ENCODE measurements around the gene DHX40. TPM values are rescaled to one million over a fixed set of nuclear protein-coding genes. Genes with fewer than 3 reads are reported as not detected.
"Not testable (repeated sequence)": the region's sequence is repeated elsewhere in the genome, so short reads cannot be mapped to it uniquely, and the experiment has no call there.

Gene DHX40
- total RNA-seq, 2 experiments from 2014 or later: 17.9 to 18.4 TPM

DNA sequence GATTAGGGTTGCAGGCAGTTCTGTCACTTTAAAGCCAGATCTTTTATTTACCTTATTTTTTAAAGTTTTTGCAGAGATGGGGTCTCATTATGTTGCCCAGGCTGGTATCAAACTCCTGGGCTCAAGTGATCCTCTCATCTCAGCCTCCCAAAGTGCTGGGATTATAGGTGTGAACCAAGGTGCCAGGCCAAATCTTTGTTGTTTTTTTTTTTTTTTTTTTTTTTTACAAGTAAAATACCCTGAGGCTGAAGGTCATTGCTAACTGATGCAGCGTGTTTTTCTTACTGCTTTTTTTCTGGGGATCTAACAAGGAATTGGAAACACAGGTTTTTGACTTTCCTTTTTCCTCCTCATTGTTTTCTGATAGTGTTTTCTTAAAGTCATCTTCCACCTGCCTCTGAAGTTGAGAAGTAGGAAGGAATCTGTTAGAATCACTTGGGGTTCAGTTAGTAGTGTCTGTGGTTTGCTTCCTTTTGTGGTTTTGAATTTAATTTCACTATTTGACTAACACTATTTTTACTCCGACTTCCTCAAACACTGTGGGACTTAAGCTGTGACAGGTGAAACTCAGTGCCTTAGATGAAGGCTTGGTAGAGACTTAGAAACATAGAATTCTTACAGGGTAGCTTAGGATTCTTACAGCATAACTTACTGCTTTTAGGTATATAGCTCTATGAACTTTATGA lies 76.5 kb downstream of the DHX40 start:
- CTCF ChIA-PET: interaction anchor here (0.6 to 1.5 kb wide), 4 partner anchors 9 to 273 kb away, joined by 3 to 5 read pairs (median 4); no protein-coding TSS in a partner anchor
- H3K4me1 Mint-ChIP-seq: peaks cover 43% of the 10 kb centered on the region
- POLR2A ChIA-PET: no interaction called here
- peak; percentile 32 for DNase-seq
- no peaks in the 10 kb centered on the region for H3K27me3 Mint-ChIP-seq
- peak overlapping the region; percentile 82 for H3K27ac Mint-ChIP-seq
- no peaks in the 10 kb centered on the region for H3K9me3 Mint-ChIP-seq
- peak overlapping the region; percentile 59 for H3K4me3 Mint-ChIP-seq
- H3K36me3 Mint-ChIP-seq (ENCODE audit: low read depth): peaks cover 19% of the 10 kb centered on the region

- Mint-ChIP-seq H3K4me1 (peaks cover 43% of the 10 kb centered on the region), H3K27ac (peak overlapping the region; percentile 82), H3K27me3 (no peaks in the 10 kb centered on the region), H3K4me3 (peak overlapping the region; percentile 59), H3K9me3 (no peaks in the 10 kb centered on the region), H3K36me3 (ENCODE audit: low read depth) (peaks cover 23% of the 10 kb centered on the region)
- DNase-seq: no peak
- ChIA-PET POLR2A (no interaction called here), CTCF (interaction anchor here (0.6 to 1.5 kb wide), 3 partner anchors 8 to 272 kb away, joined by 4 to 5 read pairs (median 5); no protein-coding TSS in a partner anchor)
These were observed 77.2 kb downstream of the DHX40 start for GRCh38 chr17:59642565-59642964.

DNA sequence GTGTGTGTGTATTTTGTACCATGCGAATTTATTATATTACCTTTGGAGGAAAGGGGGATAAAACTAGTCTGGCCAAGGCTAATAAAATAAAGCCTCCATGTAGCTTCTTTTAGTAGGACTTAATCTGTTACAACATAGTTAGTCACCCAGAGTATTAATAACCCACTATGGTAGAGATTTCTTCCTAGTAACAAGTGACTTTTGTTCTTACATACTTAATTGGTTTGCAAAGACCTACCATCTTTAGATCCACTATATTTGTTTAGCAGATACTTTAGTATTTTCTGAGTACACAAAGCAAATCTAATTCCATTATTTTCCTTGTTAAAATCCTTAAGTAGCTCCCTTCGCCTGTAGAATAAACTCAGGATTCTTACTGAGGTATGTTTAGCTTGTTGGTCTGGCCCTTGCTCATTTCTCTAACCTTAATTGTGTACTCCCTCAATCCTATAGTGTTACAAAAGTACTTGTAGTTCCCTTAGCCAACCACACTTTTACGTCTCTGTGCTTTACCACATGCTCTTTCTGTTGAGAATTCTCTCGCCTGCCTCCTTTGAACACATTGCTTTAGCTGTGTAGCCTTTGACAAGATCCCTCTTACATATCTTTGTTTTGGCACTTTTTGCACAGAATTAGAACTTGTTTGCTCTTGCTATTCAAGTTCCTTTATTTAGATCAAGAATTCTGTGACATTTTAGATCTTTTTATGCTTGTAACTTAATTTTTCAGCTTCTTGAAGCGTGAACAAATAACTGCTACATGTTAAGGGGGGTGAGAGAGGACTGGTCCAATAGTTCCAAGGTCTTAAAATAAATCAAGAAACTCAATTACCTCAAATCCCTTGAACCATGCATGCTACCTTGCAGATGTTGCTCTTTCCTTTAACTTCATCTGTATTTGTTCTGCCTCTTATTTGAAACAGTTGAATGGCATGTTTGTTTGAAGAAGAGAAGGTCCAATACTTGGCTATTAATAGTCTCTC lies 78.0 kb downstream of the DHX40 start:
- DNase-seq: no peak
- H3K36me3 Mint-ChIP-seq (ENCODE audit: low read depth): peaks cover 30% of the 10 kb centered on the region
- no peak overlapping the region for H3K4me3 Mint-ChIP-seq
- ChIA-PET POLR2A (no interaction called here), CTCF (interaction anchor here (0.6 to 1.5 kb wide), 4 partner anchors 9 to 64 kb away, joined by 3 to 4 read pairs (median 3); partner anchors contain the start of gene PTRH2)
- H3K4me1 Mint-ChIP-seq: peaks cover 43% of the 10 kb centered on the region
- no peaks in the 10 kb centered on the region for H3K9me3 Mint-ChIP-seq
- H3K27me3 Mint-ChIP-seq: no peaks in the 10 kb centered on the region
- H3K27ac Mint-ChIP-seq: no peak overlapping the region

DNA sequence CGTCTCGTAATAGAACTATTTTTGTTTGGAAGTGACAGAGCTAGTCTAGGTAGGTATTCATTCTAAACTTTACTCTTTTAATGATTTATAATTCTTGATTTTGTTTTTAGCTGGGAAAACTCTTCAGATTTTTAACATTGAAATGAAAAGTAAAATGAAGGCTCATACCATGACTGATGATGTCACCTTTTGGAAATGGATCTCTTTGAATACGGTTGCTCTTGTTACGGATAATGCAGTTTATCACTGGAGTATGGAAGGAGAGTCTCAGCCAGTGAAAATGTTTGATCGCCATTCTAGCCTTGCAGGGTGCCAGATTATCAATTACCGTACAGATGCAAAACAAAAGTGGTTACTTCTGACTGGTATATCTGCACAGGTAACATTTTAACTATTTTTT lies 81.9 kb downstream of the DHX40 start:
- no peak overlapping the region for H3K4me3 Mint-ChIP-seq
- H3K36me3 Mint-ChIP-seq (ENCODE audit: low read depth): peaks cover 62% of the 10 kb centered on the region
- H3K27me3 Mint-ChIP-seq: no peaks in the 10 kb centered on the region
- CTCF ChIA-PET: interaction anchor here (0.6 kb wide), 1 partner anchor 480 kb away, joined by 3 read pairs; no protein-coding TSS in a partner anchor
- no peak overlapping the region for H3K27ac Mint-ChIP-seq
- no peak for DNase-seq
- no peaks in the 10 kb centered on the region for H3K9me3 Mint-ChIP-seq
- POLR2A ChIA-PET: no interaction called here
- peaks cover 44% of the 10 kb centered on the region for H3K4me1 Mint-ChIP-seq

DNA sequence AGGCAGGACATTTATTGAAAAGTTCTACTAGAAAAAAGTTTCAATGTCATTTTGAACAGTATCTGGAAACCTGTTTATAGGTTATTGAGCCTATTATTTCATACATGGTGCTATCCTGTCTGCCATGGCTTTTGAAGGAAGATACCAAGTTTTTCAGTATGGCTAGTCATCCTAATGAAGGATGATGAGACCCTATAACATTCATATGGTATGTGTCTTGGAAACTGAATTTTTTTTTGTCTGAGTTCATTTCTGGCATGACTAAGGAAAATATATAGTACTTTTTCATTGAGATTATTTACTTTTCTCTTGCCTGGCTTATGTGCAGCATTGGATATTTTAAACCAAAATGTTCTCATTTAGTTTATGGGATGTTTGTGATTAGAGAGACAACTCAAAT lies 84.5 kb downstream of the DHX40 start:
- Mint-ChIP-seq H3K27ac (no peak overlapping the region), H3K4me3 (no peak overlapping the region), H3K4me1 (peaks cover 30% of the 10 kb centered on the region), H3K36me3 (ENCODE audit: low read depth) (peaks cover 64% of the 10 kb centered on the region), H3K27me3 (no peaks in the 10 kb centered on the region), H3K9me3 (no peaks in the 10 kb centered on the region)
- POLR2A ChIA-PET: no interaction called here
- no peak for DNase-seq
- CTCF ChIA-PET: interaction anchor here (1.6 kb wide), 1 partner anchor 20 kb away, joined by 4 read pairs; no protein-coding TSS in a partner anchor

GRCh38 chr17:59650642-59651041 lies 85.2 kb downstream of the DHX40 start:
- H3K4me3 Mint-ChIP-seq: no peak overlapping the region
- ChIA-PET POLR2A (no interaction called here), CTCF (interaction anchor here (1.3 to 1.6 kb wide), 2 partner anchors 8 to 19 kb away, joined by 4 to 5 read pairs; no protein-coding TSS in a partner anchor)
- H3K9me3 Mint-ChIP-seq: no peaks in the 10 kb centered on the region
- H3K27ac Mint-ChIP-seq: no peak overlapping the region
- no peaks in the 10 kb centered on the region for H3K27me3 Mint-ChIP-seq
- H3K4me1 Mint-ChIP-seq: peaks cover 28% of the 10 kb centered on the region
- DNase-seq: no peak
- H3K36me3 Mint-ChIP-seq (ENCODE audit: low read depth): peaks cover 69% of the 10 kb centered on the region

GRCh38 chr17:59651346-59651745 lies 85.9 kb downstream of the DHX40 start:
- no peak overlapping the region for H3K4me3 Mint-ChIP-seq
- ChIA-PET CTCF (interaction anchor here (1.3 to 1.6 kb wide), 2 partner anchors 9 to 19 kb away, joined by 4 to 5 read pairs; no protein-coding TSS in a partner anchor), POLR2A (no interaction called here)
- no peak overlapping the region for H3K27ac Mint-ChIP-seq
- peak; percentile 21 for DNase-seq
- H3K27me3 Mint-ChIP-seq: no peaks in the 10 kb centered on the region
- peaks cover 71% of the 10 kb centered on the region for H3K36me3 Mint-ChIP-seq (ENCODE audit: low read depth)
- H3K9me3 Mint-ChIP-seq: no peaks in the 10 kb centered on the region
- peaks cover 28% of the 10 kb centered on the region for H3K4me1 Mint-ChIP-seq

- POLR2A ChIA-PET: no interaction called here
- CTCF ChIA-PET: interaction anchor here (0.6 to 1.2 kb wide), 2 partner anchors 9 to 494 kb away, joined by 3 to 5 read pairs; no protein-coding TSS in a partner anchor
- H3K9me3 Mint-ChIP-seq: no peaks in the 10 kb centered on the region
These were observed 86.7 kb downstream of the DHX40 start for GRCh38 chr17:59652119-59652518.

DNA sequence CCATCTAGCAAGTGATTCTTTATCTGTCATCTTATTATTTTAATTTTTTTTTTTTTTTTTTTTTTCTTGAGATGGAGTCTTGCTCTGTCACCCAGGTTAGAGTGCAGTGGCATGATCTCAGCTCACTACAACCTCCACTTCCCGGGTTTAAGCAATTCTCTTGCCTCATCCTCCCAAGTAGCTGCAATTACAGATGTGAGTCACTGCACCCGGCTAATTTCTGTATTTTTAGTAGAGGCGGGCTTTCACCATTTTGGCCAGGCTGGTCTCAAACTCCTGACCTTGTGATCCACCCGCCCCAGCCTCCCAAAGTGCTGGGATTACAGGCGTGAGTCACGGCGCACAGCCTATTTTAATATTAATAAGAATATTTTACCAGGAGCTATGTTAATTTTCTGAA lies 91.2 kb downstream of the DHX40 start:
- DNase-seq, H3K27me3 Mint-ChIP-seq, H3K4me1 Mint-ChIP-seq, H3K27ac Mint-ChIP-seq, H3K9me3 Mint-ChIP-seq, POLR2A ChIA-PET, H3K4me3 Mint-ChIP-seq: not testable (repeated sequence)
- CTCF ChIA-PET: interaction anchor here (0.6 to 1.5 kb wide), 4 partner anchors 9 to 274 kb away, joined by 3 to 5 read pairs (median 4); no protein-coding TSS in a partner anchor
- H3K36me3 Mint-ChIP-seq (ENCODE audit: low read depth): peaks cover 57% of the 10 kb centered on the region

More at GRCh38 chr17:59652119-59652518, 86.7 kb downstream of the DHX40 start:
- Mint-ChIP-seq H3K4me3 (no peak overlapping the region), H3K27ac (no peak overlapping the region), H3K4me1 (peaks cover 27% of the 10 kb centered on the region), H3K36me3 (ENCODE audit: low read depth) (peaks cover 69% of the 10 kb centered on the region), H3K27me3 (no peaks in the 10 kb centered on the region)
- DNase-seq: no peak

Other genes with a start within 250 kb of the DHX40 start
- gene YPEL2, start 234.0 kb upstream of the DHX40 start, total RNA-seq: 10 to 100 TPM in 1 of 2 experiments, 1 to 10 TPM in 1; 9.4 to 13.2 TPM
- 100 to 1,000 TPM; 135 to 140 TPM for gene CLTC, start 54.3 kb downstream of the DHX40 start, total RNA-seq
- 10 to 100 TPM; 20.5 to 22.9 TPM for gene PTRH2, start 141.8 kb downstream of the DHX40 start, total RNA-seq
- 100 to 1,000 TPM; 194 to 213 TPM for gene VMP1, start 142.0 kb downstream of the DHX40 start, total RNA-seq